CD14-positive monocyte (primary cell): ENCODE measurements around the gene XYLB. TPM values are rescaled to one million over a fixed set of nuclear protein-coding genes. Genes with fewer than 3 reads are reported as not detected.

Source experiments
- DNase-seq, 3 donors: peaks; one replicate each; pipeline ENCODE4 v3.0.0-alpha.2; 2011 to 2022
- H2AFZ ChIP-seq: 2 replicates; pipeline ENCODE4 v1.6.0; 2012; ENCODE audit warnings: mild to moderate bottlenecking, low read depth, low read length, inconsistent platforms; ENCODE audit not compliant: insufficient read depth, poor library complexity, severe bottlenecking
- H3K27ac ChIP-seq, 2 donors: 1 replicate in 1 of 2; 2 replicates in 1 of 2; pipeline ENCODE4 v1.5.1; 2012 to 2013; ENCODE audit warnings: low read length in 2 of 2, control low read depth in 1 of 2, inconsistent platforms in 1 of 2, low read depth in 1 of 2, mild to moderate bottlenecking in 1 of 2
- H3K27me3 ChIP-seq, 2 donors: one replicate each; pipeline versions ENCODE4 v1.6.0 to v1.6.1; 2011 to 2013; ENCODE audit warnings: low read length in 2 of 2; ENCODE audit not compliant: control insufficient read depth in 2 of 2, insufficient read depth in 2 of 2
- H3K36me3 ChIP-seq, 2 donors: replicated peaks in 1 of 2; 1 replicate in 1 of 2; 2 replicates in 1 of 2; pipeline versions ENCODE4 v1.5.1 to v1.6.1; 2012 to 2013; ENCODE audit warnings: low read length in 2 of 2, control low read depth in 1 of 2, inconsistent platforms in 1 of 2, mild to moderate bottlenecking in 1 of 2; ENCODE audit not compliant: insufficient read depth in 2 of 2, control insufficient read depth in 1 of 2
- H3K4me1 ChIP-seq, 2 donors: 1 replicate in 1 of 2; 2 replicates in 1 of 2; pipeline versions ENCODE4 v1.5.1 to v1.6.1; 2012 to 2013; ENCODE audit warnings: low read length in 2 of 2, control low read depth in 1 of 2, inconsistent platforms in 1 of 2, mild to moderate bottlenecking in 1 of 2, moderate library complexity in 1 of 2; ENCODE audit not compliant: insufficient read depth in 2 of 2, control insufficient read depth in 1 of 2
- H3K4me2 ChIP-seq: replicated peaks from 2 replicates; pipeline ENCODE3; 2012; ENCODE audit warnings: low read length, moderate library complexity, mild to moderate bottlenecking; ENCODE audit not compliant: poor library complexity, severe bottlenecking; ENCODE audit errors: extremely low read depth
- H3K4me3 ChIP-seq, 3 experiments: fragments of 200-600 bp in 1 of 3; sonication (generic) in 1 of 3; replicated peaks in 1 of 3; 1 replicate in 2 of 3; 2 replicates in 1 of 3; pipeline ENCODE4 v1.5.1; 2011 to 2013; ENCODE audit warnings: low read length in 3 of 3, mild to moderate bottlenecking in 3 of 3, control low read depth in 2 of 3, low read depth in 2 of 3, inconsistent platforms in 1 of 3, moderate library complexity in 1 of 3
- H3K79me2 ChIP-seq: 2 replicates; pipeline ENCODE4 v1.6.0; 2012; ENCODE audit warnings: mild to moderate bottlenecking, control low read depth, inconsistent platforms, low read length, moderate library complexity; ENCODE audit not compliant: insufficient read depth
- H3K9ac ChIP-seq: 2 replicates; pipeline ENCODE4 v1.6.0; 2017; ENCODE audit warnings: low read length, mild to moderate bottlenecking; ENCODE audit not compliant: insufficient read depth, poor library complexity, severe bottlenecking
- H3K9me3 ChIP-seq, 2 donors: replicated peaks in 1 of 2; 1 replicate in 1 of 2; 2 replicates in 1 of 2; pipeline versions ENCODE4 v1.5.1 to v1.6.1; 2012 to 2013; ENCODE audit warnings: low read length in 2 of 2, control low read depth in 1 of 2; ENCODE audit not compliant: control insufficient read depth in 1 of 2, insufficient read depth in 1 of 2
- H4K20me1 ChIP-seq: 2 replicates; pipeline ENCODE4 v1.6.0; 2012; ENCODE audit warnings: mild to moderate bottlenecking, low read length, control low read depth, moderate library complexity; ENCODE audit not compliant: insufficient read depth
- H3K27ac Mint-ChIP-seq, 7 donors: one replicate each; pipeline ENCODE4 v1.8.0; 2020; ENCODE audit warnings: mild to moderate bottlenecking in 7 of 7, mixed read lengths in 7 of 7, moderate library complexity in 6 of 7, inconsistent platforms in 2 of 7
- H3K27me3 Mint-ChIP-seq, 3 donors: one replicate each; pipeline ENCODE4 v1.8.0; 2021 to 2022; ENCODE audit warnings: low read depth in 3 of 3, mild to moderate bottlenecking in 3 of 3, mixed read lengths in 3 of 3, moderate library complexity in 3 of 3, inconsistent platforms in 1 of 3
- H3K36me3 Mint-ChIP-seq, 2 donors: one replicate each; pipeline ENCODE4 v1.8.0; 2020; ENCODE audit warnings: mixed read lengths in 2 of 2, inconsistent platforms in 1 of 2, mild to moderate bottlenecking in 1 of 2
- H3K4me1 Mint-ChIP-seq: one replicate; pipeline ENCODE4 v1.8.0; 2020; ENCODE audit warnings: mild to moderate bottlenecking, mixed read lengths
- H3K4me3 Mint-ChIP-seq, 2 donors: one replicate each; pipeline ENCODE4 v1.8.0; 2020; ENCODE audit warnings: mild to moderate bottlenecking in 2 of 2, mixed read lengths in 2 of 2, moderate library complexity in 1 of 2
- H3K9me3 Mint-ChIP-seq, 7 donors: one replicate each; pipeline ENCODE4 v1.8.0; 2020 to 2022; ENCODE audit warnings: mixed read lengths in 7 of 7, mild to moderate bottlenecking in 6 of 7, moderate library complexity in 6 of 7, inconsistent platforms in 2 of 7
- WGBS: methylation state at CpG from one replicate; pipeline ENCODE4 v1.1.5; 2013; ENCODE audit warnings: missing lambda C conversion rate; ENCODE audit not compliant: insufficient coverage; 5-methylcytosine and 5-hydroxymethylcytosine counted together
- intact Hi-C, 2 donors: fragments of 100-400 bp; cut with micrococcal nuclease; formaldehyde crosslinking; loops; one replicate each; pipeline versions ENCODE4 v1.15.0 to v1.15.1; 2023
- polyA plus RNA-seq, 3 donors: library from polyadenylated mRNA; depleted of rRNA in 1 of 3; unstranded in 2 of 3; stranded (reverse) in 1 of 3; fragments of 300-500 nt in 2 of 3; fragments of >200 nt in 1 of 3; fragmentation: Illumina TruSeq in 2 of 3; gene quantifications; 1 replicate in 2 of 3; 2 replicates in 1 of 3; pipeline ENCODE4 v1.2.3, GENCODE V29; 2012 to 2021
- TF ChIP-seq, protein P1 (sequence below): fragments of 200-600 bp; IDR thresholded peaks from one replicate; pipeline ENCODE4 v1.8.0; 2022; ENCODE audit warnings: antibody characterized with exemption, mild to moderate bottlenecking

XYLB gene
- polyA plus RNA-seq, 3 donors: 0.60 to 1.00 (median 0.74) TPM

DNA sequence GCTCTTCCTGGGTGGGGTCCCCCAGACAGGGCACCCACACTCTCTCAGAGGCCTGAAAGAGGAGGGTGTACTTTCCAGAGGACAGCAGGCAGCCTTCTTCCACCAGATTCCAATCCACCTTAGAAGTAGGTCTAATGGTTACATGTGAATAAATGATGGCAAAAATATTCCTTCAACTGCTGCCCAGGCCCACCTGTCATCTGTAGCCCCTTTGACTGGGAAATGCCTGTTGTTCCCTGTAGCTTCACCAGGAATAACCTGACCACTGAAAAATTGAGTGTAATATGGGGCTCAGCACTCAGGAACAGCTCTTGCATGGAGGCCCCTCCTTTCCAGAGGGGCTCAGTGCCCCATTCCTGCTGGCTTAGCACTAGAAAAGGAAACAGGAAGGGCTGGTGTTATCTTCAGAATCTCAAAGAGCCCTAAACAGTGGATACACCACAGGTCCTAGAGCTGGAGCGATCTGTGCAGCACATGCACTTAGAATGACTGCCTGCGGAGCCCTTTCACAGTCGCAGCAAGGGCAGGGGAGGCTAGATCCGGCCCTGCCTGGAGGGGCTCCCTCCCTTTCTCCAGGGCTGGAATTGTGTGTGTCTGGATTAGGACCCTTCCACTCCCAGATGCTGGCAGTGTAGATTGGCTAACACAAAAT, 32.3 kb upstream of the XYLB start:
- H3K79me2 ChIP-seq: no peaks in the 10 kb centered on the region
- H3K9ac ChIP-seq: no peak overlapping the region
- Mint-ChIP-seq H3K4me1 (peaks cover 51% of the 10 kb centered on the region), H3K27ac (no peak overlapping the region), H3K36me3 (no peaks in the 10 kb centered on the region), H3K9me3 (peaks cover 0 to under 1% (median 0%) of the 10 kb centered on the region in 7 donors), H3K27me3 (peaks cover 0 to 3% (median 1%) of the 10 kb centered on the region in 3 donors), H3K4me3 (no peak overlapping the region)
- peaks cover 38 to 55% of the 10 kb centered on the region in 2 donors for H3K4me1 ChIP-seq
- 17% methylated on average over 2 of the region's 4 CpGs for WGBS
- no peak overlapping the region for H2AFZ ChIP-seq
- no peaks in the 10 kb centered on the region for H3K9me3 ChIP-seq
- no peak overlapping the region for H3K4me3 ChIP-seq
- H3K27me3 ChIP-seq: no peaks in the 10 kb centered on the region
- TF ChIP-seq, protein P1, sequence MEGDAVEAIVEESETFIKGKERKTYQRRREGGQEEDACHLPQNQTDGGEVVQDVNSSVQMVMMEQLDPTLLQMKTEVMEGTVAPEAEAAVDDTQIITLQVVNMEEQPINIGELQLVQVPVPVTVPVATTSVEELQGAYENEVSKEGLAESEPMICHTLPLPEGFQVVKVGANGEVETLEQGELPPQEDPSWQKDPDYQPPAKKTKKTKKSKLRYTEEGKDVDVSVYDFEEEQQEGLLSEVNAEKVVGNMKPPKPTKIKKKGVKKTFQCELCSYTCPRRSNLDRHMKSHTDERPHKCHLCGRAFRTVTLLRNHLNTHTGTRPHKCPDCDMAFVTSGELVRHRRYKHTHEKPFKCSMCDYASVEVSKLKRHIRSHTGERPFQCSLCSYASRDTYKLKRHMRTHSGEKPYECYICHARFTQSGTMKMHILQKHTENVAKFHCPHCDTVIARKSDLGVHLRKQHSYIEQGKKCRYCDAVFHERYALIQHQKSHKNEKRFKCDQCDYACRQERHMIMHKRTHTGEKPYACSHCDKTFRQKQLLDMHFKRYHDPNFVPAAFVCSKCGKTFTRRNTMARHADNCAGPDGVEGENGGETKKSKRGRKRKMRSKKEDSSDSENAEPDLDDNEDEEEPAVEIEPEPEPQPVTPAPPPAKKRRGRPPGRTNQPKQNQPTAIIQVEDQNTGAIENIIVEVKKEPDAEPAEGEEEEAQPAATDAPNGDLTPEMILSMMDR: no peak
- H4K20me1 ChIP-seq: no peaks in the 10 kb centered on the region
- intact Hi-C loops: no loop called here
- no peak overlapping the region for H3K27ac ChIP-seq
- no peak for DNase-seq
- no peak overlapping the region for H3K4me2 ChIP-seq
- H3K36me3 ChIP-seq: no peaks in the 10 kb centered on the region

DNA sequence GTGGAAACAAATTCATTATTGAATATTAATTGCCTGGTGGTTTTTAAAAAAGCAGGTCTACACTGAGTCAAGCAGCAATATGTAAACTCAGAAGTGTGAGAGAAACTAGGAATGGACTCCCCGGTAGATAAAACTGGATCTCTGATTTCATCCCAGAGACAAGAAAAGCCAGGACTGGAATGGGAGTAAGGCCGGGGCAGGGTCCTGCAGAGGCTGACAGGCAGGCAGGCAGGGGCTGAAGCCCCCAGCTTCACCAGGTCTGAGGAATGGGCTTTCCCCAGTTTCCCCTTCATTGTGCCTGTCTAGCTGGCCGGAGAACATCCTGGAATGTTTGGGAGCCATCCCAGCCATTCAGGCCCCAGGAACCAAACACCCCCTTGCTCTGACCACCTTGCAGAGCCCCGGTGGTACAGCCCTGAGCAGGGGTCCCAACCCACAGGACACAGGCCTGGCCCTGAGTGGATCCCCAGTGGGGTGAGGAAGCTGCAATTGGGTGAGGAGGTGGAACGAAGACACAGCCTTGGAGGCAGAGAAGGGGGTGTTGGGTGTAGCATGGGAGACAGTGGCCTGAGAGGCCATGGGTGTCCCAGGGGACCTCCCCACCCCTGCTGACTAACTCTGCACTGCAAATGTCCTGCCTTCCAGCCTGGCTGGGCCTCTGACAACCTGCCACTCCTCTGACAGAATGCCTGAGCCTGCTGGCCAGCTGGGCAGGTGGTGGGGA, 31.7 kb upstream of the XYLB start:
- Histone ChIP-seq H3K27ac (no peak overlapping the region), H4K20me1 (no peaks in the 10 kb centered on the region), H3K9me3 (no peaks in the 10 kb centered on the region), H3K4me2 (no peak overlapping the region), H3K36me3 (no peaks in the 10 kb centered on the region), H2AFZ (no peak overlapping the region), H3K27me3 (no peaks in the 10 kb centered on the region), H3K4me1 (peaks cover 38 to 55% of the 10 kb centered on the region in 2 donors), H3K79me2 (no peaks in the 10 kb centered on the region), H3K4me3 (no peak overlapping the region), H3K9ac (no peak overlapping the region)
- H3K27me3 Mint-ChIP-seq: peaks cover 0 to 3% (median 1%) of the 10 kb centered on the region in 3 donors
- H3K4me1 Mint-ChIP-seq: peaks cover 51% of the 10 kb centered on the region
- H3K4me3 Mint-ChIP-seq: no peak overlapping the region
- intact Hi-C loops: no loop called here
- no peak for DNase-seq
- no peaks in the 10 kb centered on the region for H3K9me3 Mint-ChIP-seq
- peak overlapping the region in 1 of 7 donors; percentile 68 for H3K27ac Mint-ChIP-seq
- H3K36me3 Mint-ChIP-seq: no peaks in the 10 kb centered on the region
- TF ChIP-seq, protein P1: no peak
- WGBS: 86% methylated on average over 3 of the region's 5 CpGs
